Thyroid gland (tissue), 4 donors: ENCODE data around the gene PKNOX2. TPM values are rescaled to one million over a fixed set of nuclear protein-coding genes. Genes with fewer than 3 reads are reported as not detected.

Experiments
- DNase-seq, 2 donors: peaks; one replicate each; pipeline ENCODE4 v3.0.0-alpha.2; 2019
- H3K27ac ChIP-seq, 3 donors: fragments of 200-600 bp; sonication (generic); 1 replicate in 2 of 3; 2 replicates in 1 of 3; pipeline ENCODE4 v1.5.1; 2016 to 2019; ENCODE audit warnings: mild to moderate bottlenecking in 1 of 3, moderate library complexity in 1 of 3
- H3K27me3 ChIP-seq: fragments of 200-600 bp; sonication (generic); one replicate; pipeline ENCODE4 v1.5.1; 2019
- H3K36me3 ChIP-seq, 2 donors: fragments of 200-600 bp; sonication (generic); one replicate each; pipeline ENCODE4 v1.5.1; 2016 to 2019
- H3K4me1 ChIP-seq, 2 donors: fragments of 200-600 bp; sonication (generic); one replicate each; pipeline ENCODE4 v1.5.1; 2017 to 2019
- H3K4me3 ChIP-seq, 3 donors: fragments of 200-600 bp; sonication (generic); replicated peaks in 1 of 3; 1 replicate in 2 of 3; 2 replicates in 1 of 3; pipeline ENCODE4 v1.5.1; 2016; ENCODE audit warnings: mild to moderate bottlenecking in 1 of 3
- H3K9me3 ChIP-seq: fragments of 200-600 bp; sonication (generic); one replicate; pipeline ENCODE4 v1.5.1; 2017
- POLR2A ChIP-seq, 2 donors: fragments of 450-650 bp; IDR thresholded peaks; one replicate each; pipeline ENCODE4 v1.6.1; 2017; ENCODE audit warnings: antibody characterized with exemption in 2 of 2, mild to moderate bottlenecking in 2 of 2, moderate library complexity in 1 of 2
- WGBS, 2 donors: methylation state at CpG; one replicate each; pipeline ENCODE4 v1.1.5; 2017; 5-methylcytosine and 5-hydroxymethylcytosine counted together
- intact Hi-C: fragments of 100-400 bp; cut with DNase I; formaldehyde crosslinking; loops from one replicate; pipeline ENCODE4 v1.15.1; 2023
- total RNA-seq, 4 donors: library from RNA; depleted of rRNA; stranded (reverse); fragments of >200 nt; gene quantifications; one replicate each; pipeline ENCODE4 v1.2.3, GENCODE V29; 2016
- TF ChIP-seq, protein P1 (sequence below), 6 experiments: fragments of 200-600 bp in 3 of 6; fragments of 450-650 bp in 3 of 6; sonication (generic) in 3 of 6; IDR thresholded peaks; one replicate each; pipeline ENCODE4 v1.5.1; 2016 to 2019; ENCODE audit warnings: antibody characterized with exemption in 6 of 6, mild to moderate bottlenecking in 2 of 6, inconsistent platforms in 1 of 6, moderate library complexity in 1 of 6

Gene PKNOX2
- total RNA-seq, 4 donors from 2014 or later = 6.3 to 28.0 (median 18.7) TPM

- Histone ChIP-seq H3K27me3 (no peaks in the 10 kb centered on the region), H3K27ac (no peak overlapping the region), H3K9me3 (no peaks in the 10 kb centered on the region), H3K4me1 (peaks cover 18 to 27% of the 10 kb centered on the region in 2 donors), H3K4me3 (no peak overlapping the region), H3K36me3 (no peaks in the 10 kb centered on the region)
- TF ChIP-seq POLR2A (IDR thresholded peaks at IDR 0.05) = no peak
- TF ChIP-seq, protein P1, sequence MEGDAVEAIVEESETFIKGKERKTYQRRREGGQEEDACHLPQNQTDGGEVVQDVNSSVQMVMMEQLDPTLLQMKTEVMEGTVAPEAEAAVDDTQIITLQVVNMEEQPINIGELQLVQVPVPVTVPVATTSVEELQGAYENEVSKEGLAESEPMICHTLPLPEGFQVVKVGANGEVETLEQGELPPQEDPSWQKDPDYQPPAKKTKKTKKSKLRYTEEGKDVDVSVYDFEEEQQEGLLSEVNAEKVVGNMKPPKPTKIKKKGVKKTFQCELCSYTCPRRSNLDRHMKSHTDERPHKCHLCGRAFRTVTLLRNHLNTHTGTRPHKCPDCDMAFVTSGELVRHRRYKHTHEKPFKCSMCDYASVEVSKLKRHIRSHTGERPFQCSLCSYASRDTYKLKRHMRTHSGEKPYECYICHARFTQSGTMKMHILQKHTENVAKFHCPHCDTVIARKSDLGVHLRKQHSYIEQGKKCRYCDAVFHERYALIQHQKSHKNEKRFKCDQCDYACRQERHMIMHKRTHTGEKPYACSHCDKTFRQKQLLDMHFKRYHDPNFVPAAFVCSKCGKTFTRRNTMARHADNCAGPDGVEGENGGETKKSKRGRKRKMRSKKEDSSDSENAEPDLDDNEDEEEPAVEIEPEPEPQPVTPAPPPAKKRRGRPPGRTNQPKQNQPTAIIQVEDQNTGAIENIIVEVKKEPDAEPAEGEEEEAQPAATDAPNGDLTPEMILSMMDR (IDR thresholded peaks at IDR 0.05) = no peak
- WGBS, 2 donors = 98% methylated on average over 6 of the region's 6 CpGs
- intact Hi-C loops = loop anchor here (5.0 kb wide), 1 partner anchor 184 kb away; no protein-coding TSS in a partner anchor
- no peak for DNase-seq
Measured at GRCh38 chr11:125163431-125164063, 1.0 kb upstream of the PKNOX2 start.

DNA sequence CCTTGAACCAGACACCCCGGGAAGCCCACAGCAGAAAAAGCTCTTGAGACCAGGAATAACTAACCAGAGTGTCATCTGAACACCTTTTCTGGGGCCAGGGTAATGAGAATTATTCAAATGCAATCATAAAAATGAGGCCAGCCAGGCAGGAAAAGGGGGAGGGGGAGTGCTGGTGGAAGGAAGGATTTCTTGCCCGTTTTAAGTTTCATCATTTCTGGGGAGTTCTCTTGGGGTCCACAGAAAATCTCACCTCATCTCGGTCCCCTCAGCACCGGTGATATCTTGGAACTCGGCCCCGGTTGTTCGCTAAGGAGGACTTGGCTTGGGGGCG, 495 bp upstream of the PKNOX2 start:
- DNase-seq = no peak
- peak overlapping the region in 1 of 3 donors; percentile 39 for H3K4me3 ChIP-seq

GRCh38 chr11:125165111-125165842, 726 bp downstream of the PKNOX2 start:
- Histone ChIP-seq H3K27ac (peak overlapping the region; percentile 54 to 89 (median 82)), H3K4me1 (peaks cover 28 to 44% of the 10 kb centered on the region in 2 donors), H3K36me3 (no peaks in the 10 kb centered on the region), H3K27me3 (no peaks in the 10 kb centered on the region), H3K4me3 (peak overlapping the region; percentile 23 to 39 (median 27)), H3K9me3 (no peaks in the 10 kb centered on the region)
- peak; percentile 52 to 62 for DNase-seq
- intact Hi-C loops = no loop called here
- no peak for TF ChIP-seq POLR2A (IDR thresholded peaks at IDR 0.05)
- TF ChIP-seq, protein P1 (IDR thresholded peaks at IDR 0.05) = no peak
- WGBS, 2 donors = 1 to 2% methylated on average over 37 to 45 of the region's 80 CpGs

More for the DNA sequence above, 495 bp upstream of the PKNOX2 start:
- Histone ChIP-seq H3K36me3 (no peaks in the 10 kb centered on the region), H3K4me1 (peaks cover 18 to 32% of the 10 kb centered on the region in 2 donors), H3K27ac (no peak overlapping the region), H3K9me3 (no peaks in the 10 kb centered on the region), H3K27me3 (no peaks in the 10 kb centered on the region)
- 20 to 24% methylated on average over 8 of the region's 8 CpGs for WGBS, 2 donors
- intact Hi-C loops = loop anchor here (5.0 kb wide), 1 partner anchor 183 kb away; no protein-coding TSS in a partner anchor
- TF ChIP-seq, protein P1 (IDR thresholded peaks at IDR 0.05) = no peak
- no peak for TF ChIP-seq POLR2A (IDR thresholded peaks at IDR 0.05)

- Histone ChIP-seq H3K27ac (peak overlapping the region; percentile 54 to 89 (median 82)), H3K36me3 (no peaks in the 10 kb centered on the region), H3K4me3 (peak overlapping the region; percentile 23 to 39 (median 27)), H3K27me3 (no peaks in the 10 kb centered on the region), H3K4me1 (peaks cover 37 to 52% of the 10 kb centered on the region in 2 donors), H3K9me3 (no peaks in the 10 kb centered on the region)
- intact Hi-C loops = no loop called here
- TF ChIP-seq, protein P1 (IDR thresholded peaks at IDR 0.05) = no peak
- TF ChIP-seq POLR2A (IDR thresholded peaks at IDR 0.05) = peak in 1 of 2 donors; percentile 51
- 5 to 6% methylated on average over 33 to 49 of the region's 66 CpGs for WGBS, 2 donors
- DNase-seq = peak; percentile 64 to 65
Measured at GRCh38 chr11:125165843-125166763, 1.6 kb downstream of the PKNOX2 start.
